ENCODE data around the gene NLRP7.

NLRP7 gene

DNA sequence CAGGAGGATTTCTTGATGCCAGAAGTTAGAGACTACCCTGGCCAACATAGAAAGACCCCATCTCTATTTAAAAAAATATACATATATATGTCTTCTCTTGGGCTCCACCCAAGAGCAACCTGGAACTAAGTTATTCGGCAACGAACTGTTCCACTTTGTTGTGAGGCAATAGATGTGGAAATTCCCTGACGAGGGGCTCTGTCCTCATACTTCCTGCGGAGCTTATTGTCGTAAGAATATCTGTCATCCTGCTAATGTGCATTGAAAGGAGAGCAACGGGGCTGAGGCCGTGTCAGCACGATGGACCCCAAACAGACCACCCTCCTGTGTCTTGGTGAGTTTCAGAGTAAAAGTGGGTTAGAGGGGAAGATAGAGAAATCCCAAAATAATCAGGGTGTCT lies 73.3 kb downstream of the NLRP7 start, which contains the start of gene FCAR:
Gene FCAR (plus strand): TSS at position 246 of the 400 bp plus-strand sequence. CDS start 55 bp downstream, at position 301.
- Histone ChIP-seq H3K36me3 (ENCODE audit: control insufficient read depth, insufficient read depth, low read length) (no peaks in the 10 kb centered on the region), H3K4me2 (ENCODE audit: low read length) (no peak within 1 kb of the TSS), H3K4me3 (ENCODE audit: low read depth, low read length) (no peak within 1 kb of the TSS), H3K9ac (no peak within 1 kb of the TSS), H3K79me2 (no peaks in the 10 kb centered on the region), H3K4me1 (no peaks in the 10 kb centered on the region), H3K9me3 (ENCODE audit: control insufficient read depth, low read length) (no peaks in the 10 kb centered on the region), H3K27me3 (ENCODE audit: control insufficient read depth, insufficient read depth, low read length) (no peaks in the 10 kb centered on the region), H3K27ac (no peak within 1 kb of the TSS), H2AFZ (no peak within 1 kb of the TSS)
- TF ChIP-seq, protein P1, sequence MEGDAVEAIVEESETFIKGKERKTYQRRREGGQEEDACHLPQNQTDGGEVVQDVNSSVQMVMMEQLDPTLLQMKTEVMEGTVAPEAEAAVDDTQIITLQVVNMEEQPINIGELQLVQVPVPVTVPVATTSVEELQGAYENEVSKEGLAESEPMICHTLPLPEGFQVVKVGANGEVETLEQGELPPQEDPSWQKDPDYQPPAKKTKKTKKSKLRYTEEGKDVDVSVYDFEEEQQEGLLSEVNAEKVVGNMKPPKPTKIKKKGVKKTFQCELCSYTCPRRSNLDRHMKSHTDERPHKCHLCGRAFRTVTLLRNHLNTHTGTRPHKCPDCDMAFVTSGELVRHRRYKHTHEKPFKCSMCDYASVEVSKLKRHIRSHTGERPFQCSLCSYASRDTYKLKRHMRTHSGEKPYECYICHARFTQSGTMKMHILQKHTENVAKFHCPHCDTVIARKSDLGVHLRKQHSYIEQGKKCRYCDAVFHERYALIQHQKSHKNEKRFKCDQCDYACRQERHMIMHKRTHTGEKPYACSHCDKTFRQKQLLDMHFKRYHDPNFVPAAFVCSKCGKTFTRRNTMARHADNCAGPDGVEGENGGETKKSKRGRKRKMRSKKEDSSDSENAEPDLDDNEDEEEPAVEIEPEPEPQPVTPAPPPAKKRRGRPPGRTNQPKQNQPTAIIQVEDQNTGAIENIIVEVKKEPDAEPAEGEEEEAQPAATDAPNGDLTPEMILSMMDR (IDR thresholded peaks at IDR 0.05) = no peak
